Epithelial cell of umbilical artery (primary cell): ENCODE data around the gene PARN. TPM values are rescaled to one million over a fixed set of nuclear protein-coding genes. Genes with fewer than 3 reads are reported as not detected.

ENCODE experiments used
- total RNA-seq: library from RNA; depleted of rRNA; stranded (reverse); fragments of >200 nt; gene quantifications from 2 replicates; pipeline ENCODE4 v1.2.3, GENCODE V29; 2014

Gene PARN, protein sequence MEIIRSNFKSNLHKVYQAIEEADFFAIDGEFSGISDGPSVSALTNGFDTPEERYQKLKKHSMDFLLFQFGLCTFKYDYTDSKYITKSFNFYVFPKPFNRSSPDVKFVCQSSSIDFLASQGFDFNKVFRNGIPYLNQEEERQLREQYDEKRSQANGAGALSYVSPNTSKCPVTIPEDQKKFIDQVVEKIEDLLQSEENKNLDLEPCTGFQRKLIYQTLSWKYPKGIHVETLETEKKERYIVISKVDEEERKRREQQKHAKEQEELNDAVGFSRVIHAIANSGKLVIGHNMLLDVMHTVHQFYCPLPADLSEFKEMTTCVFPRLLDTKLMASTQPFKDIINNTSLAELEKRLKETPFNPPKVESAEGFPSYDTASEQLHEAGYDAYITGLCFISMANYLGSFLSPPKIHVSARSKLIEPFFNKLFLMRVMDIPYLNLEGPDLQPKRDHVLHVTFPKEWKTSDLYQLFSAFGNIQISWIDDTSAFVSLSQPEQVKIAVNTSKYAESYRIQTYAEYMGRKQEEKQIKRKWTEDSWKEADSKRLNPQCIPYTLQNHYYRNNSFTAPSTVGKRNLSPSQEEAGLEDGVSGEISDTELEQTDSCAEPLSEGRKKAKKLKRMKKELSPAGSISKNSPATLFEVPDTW
- total RNA-seq: 19.2 and 24.8 TPM in 2 replicates

DNA sequence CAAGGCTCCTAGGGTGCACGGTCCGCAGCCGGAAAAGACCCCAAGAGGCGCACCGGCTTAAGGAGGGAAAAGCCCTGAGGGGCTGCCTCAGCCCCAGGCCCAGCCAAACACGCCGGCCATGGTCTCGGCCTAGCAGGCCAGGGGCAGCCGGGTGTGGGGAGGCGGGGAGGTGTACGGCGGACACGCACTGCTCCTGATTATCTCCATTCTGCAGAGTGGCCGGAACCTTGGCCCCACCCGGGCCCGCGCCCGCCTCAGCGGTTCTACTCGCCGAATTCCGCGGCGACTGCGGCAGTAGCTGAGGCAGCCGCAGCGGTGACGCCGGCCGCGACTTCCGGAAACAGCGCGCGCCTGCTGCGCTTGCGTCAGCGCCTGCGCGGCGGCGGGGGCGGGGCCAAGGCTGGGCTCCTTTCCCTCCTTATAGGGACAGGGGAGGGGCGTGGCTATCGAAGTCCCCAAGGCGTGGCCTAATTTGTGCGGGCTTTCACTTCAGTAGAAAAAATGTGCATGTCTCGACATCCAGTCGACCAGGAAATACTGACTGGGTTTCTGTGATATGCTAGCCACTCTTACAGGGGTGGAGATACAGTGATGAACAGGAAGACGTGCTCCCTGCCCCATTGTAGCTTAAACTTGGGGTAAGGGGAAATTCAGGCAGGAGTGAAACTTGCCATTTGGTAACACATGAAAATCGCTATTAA, at the start of gene PARN:
Gene PARN (minus strand): TSS at position 342 of the 701 bp plus-strand sequence. CDS start 135 bp downstream, at position 207.

DNA sequence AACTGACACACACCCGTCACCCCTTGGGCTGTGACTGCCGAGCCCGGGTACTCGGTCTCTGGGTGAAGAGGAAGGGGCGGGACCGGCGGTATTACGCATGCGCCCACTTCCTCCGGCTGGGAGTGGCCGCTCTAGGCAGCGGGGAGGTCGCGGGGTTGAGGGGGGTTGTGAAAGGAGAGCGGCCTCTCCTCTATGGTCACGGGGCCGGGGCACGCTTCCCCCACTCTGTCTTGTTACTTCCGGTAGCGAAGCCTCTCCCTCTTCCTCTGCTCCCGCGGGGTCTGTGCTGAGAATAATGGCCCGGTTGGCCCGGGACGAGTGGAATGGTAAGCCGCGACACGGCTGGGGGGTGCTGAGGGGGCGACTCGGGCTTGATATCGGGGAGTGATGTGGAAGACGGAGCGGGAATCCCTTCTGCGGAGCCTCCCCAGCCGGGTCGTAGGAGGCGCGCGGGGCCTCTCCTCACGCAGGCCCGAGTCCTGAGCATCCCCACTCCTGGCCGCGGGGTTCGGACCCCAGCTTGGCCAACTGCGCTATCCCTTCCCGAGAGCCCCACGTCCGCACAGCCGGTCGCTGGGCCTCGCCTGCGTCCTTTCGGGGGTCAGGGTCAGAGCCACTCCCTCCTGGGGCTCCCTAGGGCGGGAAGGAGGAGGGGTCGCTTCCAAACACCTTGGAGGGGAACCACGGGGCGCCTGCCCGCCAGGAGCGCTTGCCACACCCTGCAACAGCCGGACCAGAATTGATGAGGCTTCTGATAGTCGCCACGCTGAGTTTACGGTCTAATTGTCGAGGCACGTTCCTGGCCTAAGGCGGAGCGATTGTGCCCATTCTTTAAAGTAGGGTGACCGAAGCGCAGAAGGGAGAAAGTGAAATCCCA, 2.9 kb upstream of the PARN start, which contains the start of gene BFAR:
Gene BFAR (plus strand): TSS at position 259 of the 877 bp plus-strand sequence. CDS start 11,396 bp downstream, outside the sequence.

Other genes with a start within 250 kb of the PARN start
- 128 and 142 TPM in 2 replicates for gene BFAR, start 2.7 kb upstream of the PARN start, total RNA-seq
- gene PLA2G10, start 64.0 kb upstream of the PARN start, total RNA-seq: not detected in 2 replicates
- gene NPIPA3, start 73.2 kb upstream of the PARN start, total RNA-seq: 0.32 and 2.1 TPM in 2 replicates
- gene NPIPA2, start 112.3 kb upstream of the PARN start, total RNA-seq: 0.32 and 2.1 TPM in 2 replicates
- gene NOMO1, start 203.5 kb upstream of the PARN start, total RNA-seq: 91.3 and 163 TPM in 2 replicates